B cell (primary cell): ENCODE measurements around the gene MTUS2.

Source experiments
- EZH2 ChIP-seq: IDR thresholded peaks from 2 replicates; pipeline ENCODE4 v1.6.1; 2012; ENCODE audit warnings: borderline replicate concordance, low read depth, mild to moderate bottlenecking, moderate library complexity, low read length; ENCODE audit not compliant: insufficient read depth, poor library complexity, severe bottlenecking
- TF ChIP-seq, protein P1 (sequence below): fragments of 200-600 bp; IDR thresholded peaks from one replicate; pipeline ENCODE4 v1.8.0; 2022; ENCODE audit warnings: antibody characterized with exemption, mild to moderate bottlenecking

DNA sequence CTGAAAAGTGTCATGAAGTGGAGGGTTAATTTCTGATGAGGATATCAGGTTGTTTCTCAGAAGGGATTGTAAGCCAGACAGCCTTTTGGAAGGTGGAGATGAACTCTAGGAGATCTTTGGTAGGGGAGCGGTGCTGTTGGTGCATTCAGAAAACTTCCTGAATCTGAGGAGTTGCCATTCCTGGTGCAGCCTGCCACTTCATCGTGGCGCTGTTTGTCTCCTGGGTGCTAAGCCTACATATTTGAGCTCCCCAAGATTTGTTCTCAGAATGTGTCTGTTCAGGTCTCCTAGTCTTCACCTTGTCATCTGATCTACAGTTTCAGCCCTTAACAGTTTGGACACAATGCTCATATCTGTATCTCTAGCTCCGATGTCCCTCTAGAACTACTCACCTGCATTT lies 285.6 kb downstream of the MTUS2 start:
- TF ChIP-seq EZH2: no peak
- TF ChIP-seq, protein P1, sequence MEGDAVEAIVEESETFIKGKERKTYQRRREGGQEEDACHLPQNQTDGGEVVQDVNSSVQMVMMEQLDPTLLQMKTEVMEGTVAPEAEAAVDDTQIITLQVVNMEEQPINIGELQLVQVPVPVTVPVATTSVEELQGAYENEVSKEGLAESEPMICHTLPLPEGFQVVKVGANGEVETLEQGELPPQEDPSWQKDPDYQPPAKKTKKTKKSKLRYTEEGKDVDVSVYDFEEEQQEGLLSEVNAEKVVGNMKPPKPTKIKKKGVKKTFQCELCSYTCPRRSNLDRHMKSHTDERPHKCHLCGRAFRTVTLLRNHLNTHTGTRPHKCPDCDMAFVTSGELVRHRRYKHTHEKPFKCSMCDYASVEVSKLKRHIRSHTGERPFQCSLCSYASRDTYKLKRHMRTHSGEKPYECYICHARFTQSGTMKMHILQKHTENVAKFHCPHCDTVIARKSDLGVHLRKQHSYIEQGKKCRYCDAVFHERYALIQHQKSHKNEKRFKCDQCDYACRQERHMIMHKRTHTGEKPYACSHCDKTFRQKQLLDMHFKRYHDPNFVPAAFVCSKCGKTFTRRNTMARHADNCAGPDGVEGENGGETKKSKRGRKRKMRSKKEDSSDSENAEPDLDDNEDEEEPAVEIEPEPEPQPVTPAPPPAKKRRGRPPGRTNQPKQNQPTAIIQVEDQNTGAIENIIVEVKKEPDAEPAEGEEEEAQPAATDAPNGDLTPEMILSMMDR: no peak
